Keratinocyte (primary cell): ENCODE data around the gene ZFYVE28. TPM values are rescaled to one million over a fixed set of nuclear protein-coding genes. Genes with fewer than 3 reads are reported as not detected.

Experiments used
- DNase-seq: peaks from one replicate; pipeline ENCODE4 v3.0.0-alpha.2; 2011; ENCODE audit warnings: low read depth, missing footprints, low spot score
- FAIRE-seq: peaks from 2 replicates; lab custom pipeline; 2011; peaks lifted over from hg19 to GRCh38; lab: Jason Lieb, UNC
- H2AFZ ChIP-seq: 2 replicates; pipeline ENCODE4 v1.6.0; 2012; ENCODE audit warnings: low read length, control low read depth, inconsistent platforms; ENCODE audit not compliant: control insufficient read depth
- H3K27ac ChIP-seq: 2 replicates; pipeline ENCODE4 v1.5.1; 2011; ENCODE audit warnings: low read length; ENCODE audit not compliant: control insufficient read depth, insufficient read depth
- H3K27me3 ChIP-seq: 3 replicates; pipeline ENCODE4 v1.6.0; 2011; ENCODE audit warnings: low read length; ENCODE audit not compliant: control insufficient read depth, insufficient read depth; ENCODE audit errors: extremely low read depth
- H3K36me3 ChIP-seq, 2 experiments: 2 replicates in 1 of 2; 3 replicates in 1 of 2; pipeline ENCODE4 v1.5.1; 2011; ENCODE audit warnings: low read length in 2 of 2, mild to moderate bottlenecking in 1 of 2; ENCODE audit not compliant: control insufficient read depth in 2 of 2, insufficient read depth in 2 of 2; ENCODE audit errors: extremely low read depth in 1 of 2
- H3K4me1 ChIP-seq: 3 replicates; pipeline ENCODE4 v1.5.1; 2011; ENCODE audit warnings: low read length; ENCODE audit not compliant: control insufficient read depth, insufficient read depth; ENCODE audit errors: extremely low read depth
- H3K4me2 ChIP-seq: 3 replicates; pipeline ENCODE4 v1.6.0; 2011; ENCODE audit warnings: low read depth, low read length; ENCODE audit not compliant: control insufficient read depth, insufficient read depth; ENCODE audit errors: extremely low read depth
- H3K4me3 ChIP-seq, 3 experiments: fragments of 200-600 bp in 1 of 3; sonication (generic) in 1 of 3; 2 replicates in 2 of 3; 3 replicates in 1 of 3; pipeline ENCODE4 v1.5.1; 2011 to 2016; ENCODE audit warnings: low read length in 3 of 3, mild to moderate bottlenecking in 3 of 3, control low read depth in 2 of 3, inconsistent platforms in 1 of 3, low read depth in 1 of 3, mixed read lengths in 1 of 3, mixed run types in 1 of 3, moderate library complexity in 1 of 3; ENCODE audit not compliant: control insufficient read depth in 2 of 3, insufficient read depth in 2 of 3; ENCODE audit errors: extremely low read depth in 1 of 3
- H3K79me2 ChIP-seq: 2 replicates; pipeline ENCODE4 v1.6.0; 2012; ENCODE audit warnings: low read length; ENCODE audit not compliant: control insufficient read depth, insufficient read depth
- H3K9ac ChIP-seq: 3 replicates; pipeline ENCODE4 v1.6.0; 2011; ENCODE audit warnings: low read length; ENCODE audit not compliant: control insufficient read depth, insufficient read depth; ENCODE audit errors: extremely low read depth
- H3K9me1 ChIP-seq: 3 replicates; pipeline ENCODE4 v1.6.0; 2011; ENCODE audit warnings: low read length; ENCODE audit not compliant: control insufficient read depth, insufficient read depth; ENCODE audit errors: extremely low read depth
- H3K9me3 ChIP-seq: 2 replicates; pipeline ENCODE4 v1.5.1; 2012; ENCODE audit warnings: low read depth, low read length; ENCODE audit not compliant: control insufficient read depth
- H4K20me1 ChIP-seq: 3 replicates; pipeline ENCODE4 v1.6.0; 2011; ENCODE audit warnings: low read length; ENCODE audit not compliant: control insufficient read depth, insufficient read depth; ENCODE audit errors: extremely low read depth
- CTCF ChIP-seq, 3 experiments: IDR thresholded peaks in 1 of 3; conservative IDR thresholded peaks in 1 of 3; optimal IDR thresholded peaks in 1 of 3; 2 replicates in 2 of 3; 3 replicates in 1 of 3; pipeline versions ENCODE3 to v1.5.1; 2011; ENCODE audit warnings: low read length in 3 of 3, mild to moderate bottlenecking in 3 of 3, moderate library complexity in 2 of 3, control low read depth in 1 of 3, inconsistent platforms in 1 of 3; ENCODE audit not compliant: insufficient read depth in 2 of 3; ENCODE audit errors: extremely low read depth in 1 of 3
- EZH2 ChIP-seq: IDR thresholded peaks from one replicate; pipeline ENCODE4 v1.6.1; 2012; ENCODE audit warnings: inconsistent platforms, mild to moderate bottlenecking, low read length, moderate library complexity
- dilution Hi-C: fragments of 300-500 bp; cut with MboI; formaldehyde crosslinking; loops from one replicate; pipeline ENCODE4 v1.7.0; 2020; ENCODE audit warnings: low sequenced_read_pairs; ENCODE audit not compliant: extremely low pct_ligation_motif_present
- polyA plus RNA-seq, 5 experiments: library from polyadenylated mRNA; depleted of rRNA in 3 of 5; stranded (reverse) in 3 of 5; stranded (forward) in 1 of 5; unstranded in 1 of 5; fragments of >200 nt; gene quantifications; 1 replicate in 1 of 5; 2 replicates in 3 of 5; 3 replicates in 1 of 5; pipeline versions ENCODE4 v1.2.1 to v1.2.3, GENCODE V29; 2011 to 2012; ENCODE audit warnings: missing spikeins in 2 of 5, low read depth in 1 of 5, low replicate concordance in 1 of 5

Gene ZFYVE28
- polyA plus RNA-seq, 1 donor (not counting 4 experiments of a cell fraction or from before 2014, with no cell fraction given): 0.33 TPM

- no peak overlapping the region for H3K4me3 ChIP-seq
- H3K79me2 ChIP-seq: peaks cover 9% of the 10 kb centered on the region
- H4K20me1 ChIP-seq: peaks cover 8% of the 10 kb centered on the region
- H3K4me1 ChIP-seq: peaks cover 5% of the 10 kb centered on the region
- no peak overlapping the region for H2AFZ ChIP-seq
- no peak for DNase-seq
- no peak overlapping the region for H3K9ac ChIP-seq
- H3K4me2 ChIP-seq: no peak overlapping the region
- dilution Hi-C loops: no loop called here
- H3K27ac ChIP-seq: no peak overlapping the region
- TF ChIP-seq EZH2 (no peak), CTCF (optimal IDR thresholded peaks at IDR 0.05 in 1 of 3, IDR thresholded peaks at IDR 0.05 in 1 of 3, conservative IDR thresholded peaks at IDR 0.05 in 1 of 3; ENCODE audit: extremely low read depth in 1 of 3, insufficient read depth in 2 of 3, low read length in 3 of 3) (no peak)
- H3K9me3 ChIP-seq: no peaks in the 10 kb centered on the region
- no peak for FAIRE-seq
- H3K27me3 ChIP-seq: no peaks in the 10 kb centered on the region
- peaks cover 4 to 28% of the 10 kb centered on the region in 2 experiments for H3K36me3 ChIP-seq
- no peaks in the 10 kb centered on the region for H3K9me1 ChIP-seq
Observed at GRCh38 chr4:2255501-2256155, 162.8 kb downstream of the ZFYVE28 start.

- Histone ChIP-seq H3K4me1 (no peaks in the 10 kb centered on the region), H3K4me2 (no peak overlapping the region), H3K27ac (no peak overlapping the region), H3K9me1 (no peaks in the 10 kb centered on the region), H4K20me1 (peaks cover 5% of the 10 kb centered on the region), H3K27me3 (no peaks in the 10 kb centered on the region), H3K9me3 (no peaks in the 10 kb centered on the region), H3K36me3 (peaks cover 4 to 32% of the 10 kb centered on the region in 2 experiments), H3K79me2 (peaks cover 4% of the 10 kb centered on the region), H3K9ac (no peak overlapping the region), H2AFZ (no peak overlapping the region), H3K4me3 (no peak overlapping the region)
- dilution Hi-C loops: no loop called here
- DNase-seq (no peak), FAIRE-seq (no peak)
- TF ChIP-seq CTCF (optimal IDR thresholded peaks at IDR 0.05 in 1 of 3, IDR thresholded peaks at IDR 0.05 in 1 of 3, conservative IDR thresholded peaks at IDR 0.05 in 1 of 3; ENCODE audit: extremely low read depth in 1 of 3, insufficient read depth in 2 of 3, low read length in 3 of 3): no peak
- TF ChIP-seq EZH2: no peak
Observed at GRCh38 chr4:2254665-2255500, 163.6 kb downstream of the ZFYVE28 start.
